NK-92 (cell line): Measurements from ENCODE around the gene SALL3.

Experiments used
- DNase-seq: peaks from one replicate; lab custom pipeline; 2025; ENCODE audit not compliant: unreplicated experiment; lab: John Stamatoyannopoulos, UW

SALL3 gene

GRCh38 chr18:79000997-79001396 is 21.4 kb downstream of the SALL3 start:
- DNase-seq, result no peak

- DNase-seq, result no peak
Measured at GRCh38 chr18:79005653-79006052, 26.0 kb downstream of the SALL3 start.

GRCh38 chr18:79006106-79006795 is 26.6 kb downstream of the SALL3 start:
- DNase-seq, result no peak

GRCh38 chr18:79007440-79007839 is 27.8 kb downstream of the SALL3 start:
- no peak for DNase-seq

GRCh38 chr18:79008356-79008940 is 28.8 kb downstream of the SALL3 start:
- no peak for DNase-seq

GRCh38 chr18:79010802-79011201 is 31.2 kb downstream of the SALL3 start:
- no peak for DNase-seq

GRCh38 chr18:79011300-79011870 is 31.8 kb downstream of the SALL3 start:
- DNase-seq, result no peak

GRCh38 chr18:79013869-79014268 is 34.3 kb downstream of the SALL3 start:
- no peak for DNase-seq

GRCh38 chr18:79018911-79019310 is 39.3 kb downstream of the SALL3 start:
- DNase-seq, result no peak

GRCh38 chr18:79019881-79020280 is 40.3 kb downstream of the SALL3 start:
- DNase-seq, result no peak

GRCh38 chr18:79022603-79023002 is 43.0 kb downstream of the SALL3 start:
- no peak for DNase-seq

GRCh38 chr18:79026491-79026890 is 46.9 kb downstream of the SALL3 start:
- no peak for DNase-seq

GRCh38 chr18:79030680-79031079 is 51.1 kb downstream of the SALL3 start:
- no peak for DNase-seq

- DNase-seq, result no peak
Measured at GRCh38 chr18:79042276-79042675, 62.7 kb downstream of the SALL3 start.

- no peak for DNase-seq
Measured at GRCh38 chr18:79043288-79043687, 63.7 kb downstream of the SALL3 start.

GRCh38 chr18:79046522-79046921 is 66.9 kb downstream of the SALL3 start:
- no peak for DNase-seq

- no peak for DNase-seq
Measured at GRCh38 chr18:79047556-79048244, 68.1 kb downstream of the SALL3 start.

- no peak for DNase-seq
Measured at GRCh38 chr18:79048245-79048632, 68.6 kb downstream of the SALL3 start.

- DNase-seq, result no peak
Measured at GRCh38 chr18:79049506-79049905, 69.9 kb downstream of the SALL3 start.
